ENCODE measurements around the gene NPLOC4. TPM values are rescaled to one million over a fixed set of nuclear protein-coding genes. Genes with fewer than 3 reads are reported as not detected.

Gene NPLOC4
- total and polyA plus RNA-seq, 2 of the 13 experiments (the other 11 are each of a cell fraction or from before 2014, with no cell fraction given): 57.0 to 97.0 TPM

- TF ChIP-seq, protein P1, sequence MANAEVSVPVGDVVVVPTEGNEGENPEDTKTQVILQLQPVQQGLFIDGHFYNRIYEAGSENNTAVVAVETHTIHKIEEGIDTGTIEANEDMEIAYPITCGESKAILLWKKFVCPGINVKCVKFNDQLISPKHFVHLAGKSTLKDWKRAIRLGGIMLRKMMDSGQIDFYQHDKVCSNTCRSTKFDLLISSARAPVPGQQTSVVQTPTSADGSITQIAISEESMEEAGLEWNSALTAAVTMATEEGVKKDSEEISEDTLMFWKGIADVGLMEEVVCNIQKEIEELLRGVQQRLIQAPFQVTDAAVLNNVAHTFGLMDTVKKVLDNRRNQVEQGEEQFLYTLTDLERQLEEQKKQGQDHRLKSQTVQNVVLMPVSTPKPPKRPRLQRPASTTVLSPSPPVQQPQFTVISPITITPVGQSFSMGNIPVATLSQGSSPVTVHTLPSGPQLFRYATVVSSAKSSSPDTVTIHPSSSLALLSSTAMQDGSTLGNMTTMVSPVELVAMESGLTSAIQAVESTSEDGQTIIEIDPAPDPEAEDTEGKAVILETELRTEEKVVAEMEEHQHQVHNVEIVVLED (CRISPR knock-in tag; IDR thresholded peaks at IDR 0.05; ENCODE audit: borderline replicate concordance): peak; percentile 97
- TF ChIP-seq, protein P2, sequence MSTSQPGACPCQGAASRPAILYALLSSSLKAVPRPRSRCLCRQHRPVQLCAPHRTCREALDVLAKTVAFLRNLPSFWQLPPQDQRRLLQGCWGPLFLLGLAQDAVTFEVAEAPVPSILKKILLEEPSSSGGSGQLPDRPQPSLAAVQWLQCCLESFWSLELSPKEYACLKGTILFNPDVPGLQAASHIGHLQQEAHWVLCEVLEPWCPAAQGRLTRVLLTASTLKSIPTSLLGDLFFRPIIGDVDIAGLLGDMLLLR (CRISPR knock-in tag; IDR thresholded peaks at IDR 0.05): peak; percentile 86
- TF ChIP-seq NCOA1 (CRISPR knock-in tag; IDR thresholded peaks at IDR 0.05) (no peak), SRY (CRISPR knock-in tag; IDR thresholded peaks at IDR 0.05) (peak; percentile 52; the same call in 1 of the 2 replicates), ARNT (IDR thresholded peaks at IDR 0.05) (no peak), ZMYM3 (CRISPR knock-in tag; IDR thresholded peaks at IDR 0.05) (peak; percentile 72), DDIT3 (CRISPR knock-in tag; IDR thresholded peaks at IDR 0.05) (no peak), ZNF614 (CRISPR knock-in tag; IDR thresholded peaks at IDR 0.05; ENCODE audit: borderline replicate concordance) (peak; percentile 92; the same call in 1 of the 2 replicates), THYN1 (CRISPR knock-in tag; IDR thresholded peaks at IDR 0.05; ENCODE audit: borderline replicate concordance, low read depth) (no peak), ZNF225 (CRISPR knock-in tag; IDR thresholded peaks at IDR 0.05) (peak; percentile 62; the same call in 1 of the 2 replicates), NFKB2 (CRISPR knock-in tag; IDR thresholded peaks at IDR 0.05; ENCODE audit: borderline replicate concordance) (peak; percentile 95), NBN (conservative IDR thresholded peaks at IDR 0.05) (no peak), ZNF282 (IDR thresholded peaks at IDR 0.05; ENCODE audit: partially characterized antibody) (no peak), HNF1A (IDR thresholded peaks at IDR 0.05; ENCODE audit: low read depth) (no peak), HNF1A (CRISPR knock-in tag; IDR thresholded peaks at IDR 0.05; ENCODE audit: borderline replicate concordance) (peak; percentile 56), ZNF17 (CRISPR knock-in tag; IDR thresholded peaks at IDR 0.05) (no peak)
- TF ChIP-seq, protein P3, sequence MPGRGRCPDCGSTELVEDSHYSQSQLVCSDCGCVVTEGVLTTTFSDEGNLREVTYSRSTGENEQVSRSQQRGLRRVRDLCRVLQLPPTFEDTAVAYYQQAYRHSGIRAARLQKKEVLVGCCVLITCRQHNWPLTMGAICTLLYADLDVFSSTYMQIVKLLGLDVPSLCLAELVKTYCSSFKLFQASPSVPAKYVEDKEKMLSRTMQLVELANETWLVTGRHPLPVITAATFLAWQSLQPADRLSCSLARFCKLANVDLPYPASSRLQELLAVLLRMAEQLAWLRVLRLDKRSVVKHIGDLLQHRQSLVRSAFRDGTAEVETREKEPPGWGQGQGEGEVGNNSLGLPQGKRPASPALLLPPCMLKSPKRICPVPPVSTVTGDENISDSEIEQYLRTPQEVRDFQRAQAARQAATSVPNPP (CRISPR knock-in tag; IDR thresholded peaks at IDR 0.05): 0 out of 2 replicates have a peak, but pooled peaks have one; percentile 79
- TF ChIP-seq, protein P4, sequence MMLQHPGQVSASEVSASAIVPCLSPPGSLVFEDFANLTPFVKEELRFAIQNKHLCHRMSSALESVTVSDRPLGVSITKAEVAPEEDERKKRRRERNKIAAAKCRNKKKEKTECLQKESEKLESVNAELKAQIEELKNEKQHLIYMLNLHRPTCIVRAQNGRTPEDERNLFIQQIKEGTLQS (CRISPR knock-in tag; IDR thresholded peaks at IDR 0.05): peak; percentile 80
- TF ChIP-seq, protein P5, sequence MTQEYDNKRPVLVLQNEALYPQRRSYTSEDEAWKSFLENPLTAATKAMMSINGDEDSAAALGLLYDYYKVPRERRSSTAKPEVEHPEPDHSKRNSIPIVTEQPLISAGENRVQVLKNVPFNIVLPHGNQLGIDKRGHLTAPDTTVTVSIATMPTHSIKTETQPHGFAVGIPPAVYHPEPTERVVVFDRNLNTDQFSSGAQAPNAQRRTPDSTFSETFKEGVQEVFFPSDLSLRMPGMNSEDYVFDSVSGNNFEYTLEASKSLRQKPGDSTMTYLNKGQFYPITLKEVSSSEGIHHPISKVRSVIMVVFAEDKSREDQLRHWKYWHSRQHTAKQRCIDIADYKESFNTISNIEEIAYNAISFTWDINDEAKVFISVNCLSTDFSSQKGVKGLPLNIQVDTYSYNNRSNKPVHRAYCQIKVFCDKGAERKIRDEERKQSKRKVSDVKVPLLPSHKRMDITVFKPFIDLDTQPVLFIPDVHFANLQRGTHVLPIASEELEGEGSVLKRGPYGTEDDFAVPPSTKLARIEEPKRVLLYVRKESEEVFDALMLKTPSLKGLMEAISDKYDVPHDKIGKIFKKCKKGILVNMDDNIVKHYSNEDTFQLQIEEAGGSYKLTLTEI (CRISPR knock-in tag; conservative IDR thresholded peaks at IDR 0.05): no peak
These were observed at the start of gene NPLOC4, which contains the start of gene TSPAN10 (continued) for GRCh38 chr17:81636505-81637288.

Measured in HepG2 (cell line).